H9 (cell line): Measurements from ENCODE around the gene EPAS1. TPM values are rescaled to one million over a fixed set of nuclear protein-coding genes. Genes with fewer than 3 reads are reported as not detected.

Experiments used
- DNase-seq: peaks from one replicate; pipeline ENCODE4 v3.0.0-alpha.2; 2017
- H2AFZ ChIP-seq: one replicate; pipeline ENCODE4 v1.6.1; 2013; ENCODE audit warnings: mild to moderate bottlenecking, low read length, control low read depth, moderate library complexity
- H2AK5ac ChIP-seq: 2 replicates; pipeline ENCODE4 v1.6.1; 2013; ENCODE audit warnings: low read length, control low read depth, mixed read lengths; ENCODE audit not compliant: insufficient read length
- H2BK120ac ChIP-seq: one replicate; pipeline ENCODE4 v1.6.1; 2013; ENCODE audit warnings: low read depth, mild to moderate bottlenecking, low read length, control low read depth, inconsistent platforms; ENCODE audit not compliant: poor library complexity, severe bottlenecking
- H2BK12ac ChIP-seq: 2 replicates; pipeline ENCODE4 v1.6.1; 2013; ENCODE audit warnings: low read length, control low read depth, mixed read lengths, low read depth; ENCODE audit not compliant: insufficient read length
- H2BK15ac ChIP-seq: 2 replicates; pipeline ENCODE4 v1.6.1; 2013; ENCODE audit warnings: low read depth, low read length, control low read depth
- H2BK20ac ChIP-seq: one replicate; pipeline ENCODE4 v1.6.1; 2013; ENCODE audit warnings: low read depth, mild to moderate bottlenecking, low read length, control low read depth, inconsistent platforms; ENCODE audit not compliant: poor library complexity, severe bottlenecking
- H2BK5ac ChIP-seq: 2 replicates; pipeline ENCODE4 v1.6.1; 2013; ENCODE audit warnings: low read length, control low read depth, mixed read lengths; ENCODE audit not compliant: insufficient read length
- H3K14ac ChIP-seq: 2 replicates; pipeline ENCODE4 v1.6.1; 2013; ENCODE audit warnings: low read length, control low read depth; ENCODE audit not compliant: insufficient read depth
- H3K18ac ChIP-seq: 2 replicates; pipeline ENCODE4 v1.6.1; 2013; ENCODE audit warnings: low read depth, mild to moderate bottlenecking, mixed read lengths, low read length, control low read depth; ENCODE audit not compliant: insufficient read length
- H3K23ac ChIP-seq: 2 replicates; pipeline ENCODE4 v1.6.1; 2013; ENCODE audit warnings: low read length, control low read depth, mixed read lengths, low read depth; ENCODE audit not compliant: insufficient read length
- H3K23me2 ChIP-seq: 2 replicates; pipeline ENCODE4 v1.6.1; 2013; ENCODE audit warnings: low read depth, mild to moderate bottlenecking, mixed read lengths, low read length, control low read depth; ENCODE audit not compliant: insufficient read length, poor library complexity, severe bottlenecking
- H3K27ac ChIP-seq: 2 replicates; pipeline ENCODE4 v1.5.1; 2013; ENCODE audit warnings: low read length, control low read depth, mixed read lengths, low read depth; ENCODE audit not compliant: insufficient read length
- H3K27me3 ChIP-seq: 2 replicates; pipeline ENCODE4 v1.6.1; 2013; ENCODE audit warnings: low read length, control low read depth, inconsistent platforms; ENCODE audit not compliant: insufficient read depth
- H3K4ac ChIP-seq: 2 replicates; pipeline ENCODE4 v1.6.1; 2013; ENCODE audit warnings: low read depth, mild to moderate bottlenecking, control low read depth, inconsistent platforms, low read length, moderate library complexity
- H3K4me1 ChIP-seq: 2 replicates; pipeline ENCODE4 v1.6.1; 2013; ENCODE audit warnings: low read length, control low read depth, inconsistent platforms; ENCODE audit not compliant: insufficient read depth
- H3K4me2 ChIP-seq: 2 replicates; pipeline ENCODE4 v1.6.1; 2013; ENCODE audit warnings: low read length, control low read depth, mixed read lengths; ENCODE audit not compliant: insufficient read length, insufficient read depth
- H3K56ac ChIP-seq: 2 replicates; pipeline ENCODE4 v1.6.1; 2013; ENCODE audit warnings: low read depth, mild to moderate bottlenecking, mixed read lengths, low read length, control low read depth; ENCODE audit not compliant: insufficient read length
- H3K79me1 ChIP-seq: 2 replicates; pipeline ENCODE4 v1.6.1; 2013; ENCODE audit warnings: low read depth, mild to moderate bottlenecking, moderate library complexity, low read length, control low read depth, inconsistent platforms; ENCODE audit not compliant: insufficient read depth, poor library complexity, severe bottlenecking
- H3K79me2 ChIP-seq: 2 replicates; pipeline ENCODE4 v1.6.1; 2013; ENCODE audit warnings: low read length, control low read depth, inconsistent platforms; ENCODE audit not compliant: insufficient read depth
- H3K9ac ChIP-seq: 2 replicates; pipeline ENCODE4 v1.6.1; 2013; ENCODE audit warnings: low read length, control low read depth, mixed read lengths; ENCODE audit not compliant: insufficient read length; ENCODE audit errors: extremely low read depth
- H3K9me3 ChIP-seq: one replicate; pipeline ENCODE4 v1.6.1; 2013; ENCODE audit warnings: low read depth, low read length, inconsistent platforms; ENCODE audit not compliant: control insufficient read depth
- H3T11ph ChIP-seq: one replicate; pipeline ENCODE4 v1.6.1; 2013; ENCODE audit warnings: mild to moderate bottlenecking, low read length, control low read depth, inconsistent platforms
- H4K20me1 ChIP-seq: one replicate; pipeline ENCODE4 v1.6.1; 2013; ENCODE audit not compliant: control insufficient read depth, insufficient read length, insufficient read depth
- H4K5ac ChIP-seq: 2 replicates; pipeline ENCODE4 v1.6.1; 2013; ENCODE audit warnings: low read depth, mild to moderate bottlenecking, mixed read lengths, low read length, control low read depth; ENCODE audit not compliant: insufficient read length
- H4K8ac ChIP-seq: replicated peaks from 2 replicates; pipeline ENCODE4 v1.6.1; 2013; ENCODE audit warnings: low read length, control low read depth, mixed read lengths, low read depth; ENCODE audit not compliant: insufficient read length
- H4K91ac ChIP-seq: 2 replicates; pipeline ENCODE4 v1.6.1; 2013; ENCODE audit warnings: low read depth, mild to moderate bottlenecking, moderate library complexity, mixed read lengths, low read length, control low read depth; ENCODE audit not compliant: insufficient read length
- H3K27ac Mint-ChIP-seq, 3 experiments: 2 replicates in 2 of 3; 3 replicates in 1 of 3; pipeline ENCODE4 v1.8.0; 2020 to 2021; ENCODE audit warnings: mixed read lengths in 3 of 3, mild to moderate bottlenecking in 1 of 3, moderate library complexity in 1 of 3
- H3K27me3 Mint-ChIP-seq: 2 replicates; pipeline ENCODE4 v1.8.0; 2021; ENCODE audit warnings: low read depth, mild to moderate bottlenecking, moderate library complexity, mixed read lengths
- H3K36me3 Mint-ChIP-seq, 3 experiments: 2 replicates in 2 of 3; 3 replicates in 1 of 3; pipeline ENCODE4 v1.8.0; 2020 to 2021; ENCODE audit warnings: low read depth in 3 of 3, mixed read lengths in 3 of 3; ENCODE audit not compliant: insufficient read depth in 1 of 3
- H3K4me1 Mint-ChIP-seq, 2 experiments: 2 replicates each; pipeline ENCODE4 v1.8.0; 2020; ENCODE audit warnings: mixed read lengths in 2 of 2
- H3K4me3 Mint-ChIP-seq, 2 experiments: 2 replicates in 1 of 2; 3 replicates in 1 of 2; pipeline ENCODE4 v1.8.0; 2020 to 2021; ENCODE audit warnings: mild to moderate bottlenecking in 2 of 2, mixed read lengths in 2 of 2, moderate library complexity in 1 of 2
- H3K9me3 Mint-ChIP-seq, 2 experiments: 2 replicates in 1 of 2; 3 replicates in 1 of 2; pipeline ENCODE4 v1.8.0; 2020; ENCODE audit warnings: mild to moderate bottlenecking in 2 of 2, mixed read lengths in 2 of 2, moderate library complexity in 1 of 2
- CTCF ChIP-seq: fragments of 200-600 bp; sonication (generic); conservative IDR thresholded peaks from 3 replicates; pipeline ENCODE4 v1.8.0; 2021; ENCODE audit warnings: antibody characterized with exemption, mild to moderate bottlenecking
- WGBS: extraction: QIAGEN DNeasy Blood & Tissue Kit; methylation state at CpG from one replicate; pipeline ENCODE4 v1.1.7; 2013; ENCODE audit warnings: missing lambda C conversion rate, low lambda C conversion rate, mixed read lengths; ENCODE audit not compliant: insufficient read length; ENCODE audit errors: extremely low coverage; 5-methylcytosine and 5-hydroxymethylcytosine counted together
- total RNA-seq: library from RNA; stranded (reverse); gene quantifications from 2 replicates; pipeline ENCODE4 v1.2.1, GENCODE V29; 2021

Gene EPAS1
- total RNA-seq, 1 experiment from 2014 or later: 1.1 TPM

GRCh38 chr2:46328291-46328690, 31.1 kb downstream of the EPAS1 start:
- no peaks in the 10 kb centered on the region for H3K9me3 ChIP-seq
- H3K79me2 ChIP-seq: no peaks in the 10 kb centered on the region
- peaks cover 9 to 15% of the 10 kb centered on the region in 2 experiments for H3K4me1 Mint-ChIP-seq
- no peak overlapping the region for H3K4me2 ChIP-seq
- H2BK5ac ChIP-seq: no peak overlapping the region
- H2BK15ac ChIP-seq: no peak overlapping the region
- H4K5ac ChIP-seq: no peak overlapping the region
- no peak for TF ChIP-seq CTCF
- H3K4me3 Mint-ChIP-seq: no peak overlapping the region
- H3K4ac ChIP-seq: no peak overlapping the region
- H3K23ac ChIP-seq: no peak overlapping the region
- WGBS: no CpG with 5 or more reads among the region's 1 CpG
- H3K27ac Mint-ChIP-seq: no peak overlapping the region
- no peaks in the 10 kb centered on the region for H3K4me1 ChIP-seq
- H4K20me1 ChIP-seq: no peaks in the 10 kb centered on the region
- H4K91ac ChIP-seq: no peak overlapping the region
- H2BK20ac ChIP-seq: no peak overlapping the region
- no peak overlapping the region for H3K56ac ChIP-seq
- H3K79me1 ChIP-seq: no peaks in the 10 kb centered on the region
- DNase-seq: no peak
- H2BK120ac ChIP-seq: no peak overlapping the region
- H3K27ac ChIP-seq: no peak overlapping the region
- H3K27me3 Mint-ChIP-seq: peaks cover 4% of the 10 kb centered on the region
- H3K14ac ChIP-seq: no peak overlapping the region
- H2BK12ac ChIP-seq: no peak overlapping the region
- H3K9ac ChIP-seq: no peak overlapping the region
- H3K9me3 Mint-ChIP-seq: no peaks in the 10 kb centered on the region
- H3K36me3 Mint-ChIP-seq: no peaks in the 10 kb centered on the region
- H3K18ac ChIP-seq: no peak overlapping the region
- no peak overlapping the region for H3T11ph ChIP-seq
- no peak overlapping the region for H4K8ac ChIP-seq
- H2AK5ac ChIP-seq: no peak overlapping the region
- 0 out of 2 replicates have a peak, but pooled peaks cover 3% of the 10 kb centered on the region for H3K27me3 ChIP-seq
- H2AFZ ChIP-seq: no peak overlapping the region
- no peaks in the 10 kb centered on the region for H3K23me2 ChIP-seq
